ENCODE results near the gene GFOD1. TPM values are rescaled to one million over a fixed set of nuclear protein-coding genes. Genes with fewer than 3 reads are reported as not detected.

GFOD1 gene
- total and polyA plus RNA-seq, 7 experiments from 2014 or later, result 0.24 to 10.8 (median 1.4) TPM; not detected in 1

- Histone ChIP-seq H3K9me3 (ENCODE audit: control insufficient read depth in 2 of 3, low read length in 3 of 3) (no peaks in the 10 kb centered on the region), H3K4me1 (ENCODE audit: control insufficient read depth in 2 of 2, insufficient read depth in 2 of 2, low read length in 2 of 2) (peaks cover 0 to 9% of the 10 kb centered on the region in 2 donors), H3K36me3 (ENCODE audit: control insufficient read depth in 2 of 3, insufficient read depth in 3 of 3, low read length in 3 of 3) (no peaks in the 10 kb centered on the region), H3K27ac (ENCODE audit: low read depth, low read length) (no peak overlapping the region), H3K4me3 (ENCODE audit: low read length) (no peak overlapping the region), H3K27me3 (ENCODE audit: control insufficient read depth in 2 of 2, insufficient read depth in 2 of 2, low read length in 2 of 2) (no peaks in the 10 kb centered on the region)
- DNase-seq (no peak), ATAC-seq (no peak)
- Mint-ChIP-seq H3K27me3 (no peaks in the 10 kb centered on the region), H3K36me3 (peaks cover 0 to 21% (median 0%) of the 10 kb centered on the region in 5 donors), H3K4me3 (no peak overlapping the region), H3K4me1 (peaks cover 0 to 30% (median 0%) of the 10 kb centered on the region in 7 donors), H3K27ac (no peak overlapping the region), H3K9me3 (peaks cover 0 to 20% (median 4%) of the 10 kb centered on the region in 11 donors)
- POLR2A ChIA-PET, result no interaction called here
- intact Hi-C loops (cut with micrococcal nuclease), result loop anchor here in 1 of 2 donors (5.0 kb wide), 1 partner anchor 42 kb away; no protein-coding TSS in a partner anchor
- CTCF ChIA-PET, result no interaction called here
Observed at GRCh38 chr6:13384966-13385365, 102.4 kb downstream of the GFOD1 start.

GRCh38 chr6:13384506-13384905 is 102.9 kb downstream of the GFOD1 start:
- H3K27ac Mint-ChIP-seq, result no peak overlapping the region
- H3K9me3 Mint-ChIP-seq, result peaks cover 0 to 17% (median 2%) of the 10 kb centered on the region in 11 donors
- no peak for DNase-seq
- Histone ChIP-seq H3K4me3 (ENCODE audit: low read length) (no peak overlapping the region), H3K27me3 (ENCODE audit: control insufficient read depth in 2 of 2, insufficient read depth in 2 of 2, low read length in 2 of 2) (no peaks in the 10 kb centered on the region), H3K36me3 (ENCODE audit: control insufficient read depth in 2 of 3, insufficient read depth in 3 of 3, low read length in 3 of 3) (no peaks in the 10 kb centered on the region), H3K4me1 (ENCODE audit: control insufficient read depth in 2 of 2, insufficient read depth in 2 of 2, low read length in 2 of 2) (peaks cover 0 to 8% of the 10 kb centered on the region in 2 donors), H3K9me3 (ENCODE audit: control insufficient read depth in 2 of 3, low read length in 3 of 3) (no peaks in the 10 kb centered on the region), H3K27ac (ENCODE audit: low read depth, low read length) (no peak overlapping the region)
- ChIA-PET POLR2A (no interaction called here), CTCF (no interaction called here)
- peaks cover 0 to 30% (median 0%) of the 10 kb centered on the region in 7 donors for H3K4me1 Mint-ChIP-seq
- peaks cover 0 to 18% (median 0%) of the 10 kb centered on the region in 5 donors for H3K36me3 Mint-ChIP-seq
- no peak overlapping the region for H3K4me3 Mint-ChIP-seq
- intact Hi-C loops (cut with micrococcal nuclease), result loop anchor here in 1 of 2 donors (5.0 kb wide), 1 partner anchor 43 kb away; no protein-coding TSS in a partner anchor
- no peak for ATAC-seq
- no peaks in the 10 kb centered on the region for H3K27me3 Mint-ChIP-seq

- DNase-seq (no peak), ATAC-seq (peak; percentile 93)
- Mint-ChIP-seq H3K36me3 (peaks cover 0 to 13% (median 0%) of the 10 kb centered on the region in 5 donors), H3K9me3 (peaks cover 0 to 10% (median 2%) of the 10 kb centered on the region in 11 donors), H3K4me3 (peak overlapping the region in 1 of 10 donors; percentile 23), H3K4me1 (peaks cover 0 to 30% (median 0%) of the 10 kb centered on the region in 7 donors), H3K27me3 (no peaks in the 10 kb centered on the region), H3K27ac (peak overlapping the region in 2 of 9 donors; percentile 31 to 58)
- intact Hi-C loops (cut with micrococcal nuclease), result loop anchor here in 1 of 2 donors (2.0 to 5.0 kb wide), 2 partner anchors 27 to 44 kb away; no protein-coding TSS in a partner anchor
- no peaks in the 10 kb centered on the region for H3K36me3 ChIP-seq (ENCODE audit: control insufficient read depth in 2 of 3, insufficient read depth in 3 of 3, low read length in 3 of 3)
- no peaks in the 10 kb centered on the region for H3K9me3 ChIP-seq (ENCODE audit: control insufficient read depth in 2 of 3, low read length in 3 of 3)
- no peak overlapping the region for H3K4me3 ChIP-seq (ENCODE audit: low read length)
- no peak overlapping the region for H3K27ac ChIP-seq (ENCODE audit: low read depth, low read length)
- peaks cover 0 to 8% of the 10 kb centered on the region in 2 donors for H3K4me1 ChIP-seq (ENCODE audit: control insufficient read depth in 2 of 2, insufficient read depth in 2 of 2, low read length in 2 of 2)
- CTCF ChIA-PET, result no interaction called here
- POLR2A ChIA-PET, result no interaction called here
- no peaks in the 10 kb centered on the region for H3K27me3 ChIP-seq (ENCODE audit: control insufficient read depth in 2 of 2, insufficient read depth in 2 of 2, low read length in 2 of 2)
Observed at GRCh38 chr6:13383328-13384163, 103.9 kb downstream of the GFOD1 start.

- no peaks in the 10 kb centered on the region for H3K27me3 ChIP-seq (ENCODE audit: control insufficient read depth in 2 of 2, insufficient read depth in 2 of 2, low read length in 2 of 2)
- DNase-seq (no peak), ATAC-seq (no peak)
- H3K36me3 Mint-ChIP-seq, result peaks cover 0 to 14% (median 0%) of the 10 kb centered on the region in 5 donors
- H3K4me1 ChIP-seq (ENCODE audit: control insufficient read depth in 2 of 2, insufficient read depth in 2 of 2, low read length in 2 of 2), result peaks cover 0 to 13% of the 10 kb centered on the region in 2 donors
- no peak overlapping the region for H3K4me3 ChIP-seq (ENCODE audit: low read length)
- peak overlapping the region in 1 of 9 donors; percentile 4 for H3K27ac Mint-ChIP-seq
- no peaks in the 10 kb centered on the region for H3K36me3 ChIP-seq (ENCODE audit: control insufficient read depth in 2 of 3, insufficient read depth in 3 of 3, low read length in 3 of 3)
- H3K27me3 Mint-ChIP-seq, result no peaks in the 10 kb centered on the region
- H3K9me3 Mint-ChIP-seq, result peaks cover 0 to 4% (median 0%) of the 10 kb centered on the region in 11 donors
- ChIA-PET CTCF (no interaction called here), POLR2A (no interaction called here)
- intact Hi-C loops (cut with micrococcal nuclease), result loop anchor here in 1 of 2 donors (2.0 to 5.0 kb wide), 2 partner anchors 44 to 47 kb away; no protein-coding TSS in a partner anchor
- no peak overlapping the region for H3K4me3 Mint-ChIP-seq
- H3K9me3 ChIP-seq (ENCODE audit: control insufficient read depth in 2 of 3, low read length in 3 of 3), result no peaks in the 10 kb centered on the region
- no peak overlapping the region for H3K27ac ChIP-seq (ENCODE audit: low read depth, low read length)
- peaks cover 0 to 33% (median 0%) of the 10 kb centered on the region in 7 donors for H3K4me1 Mint-ChIP-seq
Observed at GRCh38 chr6:13380761-13381160, 106.6 kb downstream of the GFOD1 start.

DNA sequence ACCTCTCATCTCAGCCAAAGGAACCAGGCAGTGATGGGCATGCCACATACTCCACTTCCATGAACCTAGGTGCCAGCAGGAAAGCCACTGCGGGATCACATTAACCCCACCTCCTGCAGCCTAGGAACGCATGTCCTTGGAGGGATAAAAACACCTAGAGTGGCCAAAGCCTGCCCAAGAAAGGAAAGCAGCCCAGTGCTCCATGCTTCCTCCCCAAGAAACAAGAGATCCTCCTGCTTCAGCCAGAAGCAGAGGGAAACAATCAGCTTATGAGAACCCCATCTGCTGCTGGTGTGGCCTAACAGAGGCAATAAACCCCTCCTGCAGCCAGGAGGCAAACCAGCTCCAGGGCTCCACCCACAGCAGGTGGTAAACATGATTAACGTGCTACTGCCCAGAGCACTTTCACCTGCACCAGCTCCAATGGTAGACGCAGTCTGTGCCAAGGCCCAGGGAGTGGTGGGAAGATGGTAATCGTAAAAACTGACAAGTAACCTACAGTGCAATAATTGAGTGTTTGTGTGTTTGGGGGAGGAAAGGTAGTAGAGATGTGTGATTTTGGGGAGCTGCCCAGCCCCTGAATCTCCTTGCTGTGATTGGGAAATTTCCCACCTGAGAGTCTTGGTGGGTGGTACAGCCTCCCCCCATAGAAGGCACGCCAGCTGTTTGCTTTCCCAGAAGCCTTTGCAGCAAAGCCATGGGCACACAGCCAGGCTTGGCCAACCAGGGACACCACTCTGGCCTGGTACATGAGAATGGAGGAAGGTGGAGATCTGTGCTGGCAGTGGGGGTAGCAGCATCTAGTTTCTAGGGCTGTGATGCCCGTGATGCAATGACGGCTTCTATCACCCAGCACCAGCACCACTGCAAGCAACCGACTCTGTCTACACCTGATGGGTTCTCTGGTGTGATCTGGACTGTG is 108.5 kb downstream of the GFOD1 start:
- Mint-ChIP-seq H3K9me3 (peaks cover 0 to 4% (median 0%) of the 10 kb centered on the region in 11 donors), H3K27me3 (no peaks in the 10 kb centered on the region), H3K4me1 (peaks cover 0 to 35% (median 0%) of the 10 kb centered on the region in 7 donors), H3K27ac (no peak overlapping the region), H3K36me3 (peaks cover 0 to 14% (median 0%) of the 10 kb centered on the region in 5 donors), H3K4me3 (no peak overlapping the region)
- POLR2A ChIA-PET, result no interaction called here
- H3K9me3 ChIP-seq (ENCODE audit: control insufficient read depth in 2 of 3, low read length in 3 of 3), result no peaks in the 10 kb centered on the region
- no peak overlapping the region for H3K4me3 ChIP-seq (ENCODE audit: low read length)
- no peak overlapping the region for H3K27ac ChIP-seq (ENCODE audit: low read depth, low read length)
- H3K27me3 ChIP-seq (ENCODE audit: control insufficient read depth in 2 of 2, insufficient read depth in 2 of 2, low read length in 2 of 2), result no peaks in the 10 kb centered on the region
- DNase-seq (no peak), ATAC-seq (no peak)
- CTCF ChIA-PET, result no interaction called here
- peaks cover 0 to 17% of the 10 kb centered on the region in 2 donors for H3K4me1 ChIP-seq (ENCODE audit: control insufficient read depth in 2 of 2, insufficient read depth in 2 of 2, low read length in 2 of 2)
- intact Hi-C loops (cut with micrococcal nuclease), result no loop called here
- no peaks in the 10 kb centered on the region for H3K36me3 ChIP-seq (ENCODE audit: control insufficient read depth in 2 of 3, insufficient read depth in 3 of 3, low read length in 3 of 3)

DNA sequence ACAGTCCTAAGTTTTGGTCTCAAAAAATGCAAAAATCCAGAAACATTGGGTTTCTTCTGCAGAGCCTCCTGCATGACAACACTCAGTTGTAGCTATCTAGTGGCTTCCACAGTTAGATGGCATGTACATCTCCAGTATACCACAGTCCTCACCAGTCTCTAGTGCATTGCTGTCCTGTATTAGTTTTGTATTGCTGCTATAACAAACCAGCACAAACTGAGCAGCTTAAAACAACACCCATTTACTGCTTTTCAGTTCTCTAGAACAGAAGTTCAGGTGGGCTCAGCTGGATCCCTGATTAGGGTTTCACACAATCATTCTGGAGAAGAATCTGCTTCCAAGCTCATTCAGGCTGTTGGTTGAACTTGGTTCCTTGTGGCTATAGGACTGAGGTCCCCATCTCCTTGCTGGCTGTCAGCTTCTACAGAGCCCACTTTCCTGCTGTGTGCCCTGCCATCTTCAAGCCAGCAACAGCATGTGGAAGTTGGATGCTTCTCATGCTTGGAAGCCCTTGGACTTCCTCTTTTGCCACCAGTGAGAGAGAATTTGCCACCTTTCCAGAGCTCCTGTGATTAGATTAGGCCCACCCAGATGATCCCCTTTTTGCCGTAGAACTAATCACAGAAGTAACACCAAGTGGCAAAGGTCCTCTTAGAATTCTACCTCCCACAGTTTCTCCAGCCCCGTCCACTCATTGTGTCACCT is 110.2 kb downstream of the GFOD1 start:
- intact Hi-C loops (cut with micrococcal nuclease), result no loop called here
- H3K4me3 ChIP-seq (ENCODE audit: low read length), result no peak overlapping the region
- Mint-ChIP-seq H3K36me3 (peaks cover 0 to 9% (median 0%) of the 10 kb centered on the region in 5 donors), H3K4me3 (no peak overlapping the region), H3K27me3 (no peaks in the 10 kb centered on the region), H3K27ac (no peak overlapping the region), H3K9me3 (peaks cover 0 to 4% (median 0%) of the 10 kb centered on the region in 11 donors), H3K4me1 (peaks cover 0 to 24% (median 2%) of the 10 kb centered on the region in 7 donors)
- no peaks in the 10 kb centered on the region for H3K27me3 ChIP-seq (ENCODE audit: control insufficient read depth in 2 of 2, insufficient read depth in 2 of 2, low read length in 2 of 2)
- H3K9me3 ChIP-seq (ENCODE audit: control insufficient read depth in 2 of 3, low read length in 3 of 3), result no peaks in the 10 kb centered on the region
- ChIA-PET POLR2A (no interaction called here), CTCF (no interaction called here)
- H3K36me3 ChIP-seq (ENCODE audit: control insufficient read depth in 2 of 3, insufficient read depth in 3 of 3, low read length in 3 of 3), result no peaks in the 10 kb centered on the region
- H3K4me1 ChIP-seq (ENCODE audit: control insufficient read depth in 2 of 2, insufficient read depth in 2 of 2, low read length in 2 of 2), result peaks cover 0 to 9% of the 10 kb centered on the region in 2 donors
- H3K27ac ChIP-seq (ENCODE audit: low read depth, low read length), result no peak overlapping the region
- ATAC-seq, result no peak
- DNase-seq, result no peak
